ENCODE data around the gene ZNF182.
"Not testable (repeated sequence)": the region's sequence is repeated elsewhere in the genome, so short reads cannot be mapped to it uniquely, and the experiment has no call there.

- not testable (repeated sequence) for TF ChIP-seq POLR2A, CTCF (IDR thresholded peaks at IDR 0.05)
These were observed 13.0 kb upstream of the ZNF182 start for GRCh38 chrX:48016583-48017310.
